Measurements from ENCODE around the gene TPX2.
"Not testable (repeated sequence)": the region's sequence is repeated elsewhere in the genome, so short reads cannot be mapped to it uniquely, and the experiment has no call there.

The TPX2 gene

GRCh38 chr20:31721408-31722256 lies 17.5 kb upstream of the TPX2 start:
- no peak for DNase-seq

GRCh38 chr20:31722257-31723068 lies 16.6 kb upstream of the TPX2 start, which contains the start of gene BCL2L1:
BCL2L1 (minus strand) TSS chr20:31722868; CDS start chr20:31722218, 650 bp downstream.
- DNase-seq, result peak; percentile 88

GRCh38 chr20:31723069-31723318 lies 16.1 kb upstream of the TPX2 start:
- no peak for DNase-seq

- peak; percentile 99 for DNase-seq
Observed at GRCh38 chr20:31723319-31724078, 15.6 kb upstream of the TPX2 start.

GRCh38 chr20:31731321-31731717 lies 7.8 kb upstream of the TPX2 start:
- no peak for DNase-seq

GRCh38 chr20:31739550-31739977 lies 474 bp downstream of the TPX2 start:
- DNase-seq, result no peak

GRCh38 chr20:31740208-31740607 lies 1.1 kb downstream of the TPX2 start:
- DNase-seq, result no peak

GRCh38 chr20:31740656-31741323 lies 1.7 kb downstream of the TPX2 start:
- no peak for DNase-seq

GRCh38 chr20:31746068-31746878 lies 7.2 kb downstream of the TPX2 start:
- no peak for DNase-seq

GRCh38 chr20:31747028-31747427 lies 7.9 kb downstream of the TPX2 start:
- not testable (repeated sequence) for DNase-seq

- no peak for DNase-seq
Observed at GRCh38 chr20:31747640-31748039, 8.6 kb downstream of the TPX2 start.

GRCh38 chr20:31749223-31749622 lies 10.1 kb downstream of the TPX2 start:
- DNase-seq, result no peak

- no peak for DNase-seq
Observed at GRCh38 chr20:31751126-31751525, 12.0 kb downstream of the TPX2 start.

- no peak for DNase-seq
Observed at GRCh38 chr20:31757254-31757653, 18.2 kb downstream of the TPX2 start.

GRCh38 chr20:31758521-31758920 lies 19.4 kb downstream of the TPX2 start:
- DNase-seq, result no peak

GRCh38 chr20:31758991-31759390 lies 19.9 kb downstream of the TPX2 start:
- DNase-seq, result no peak

- no peak for DNase-seq
Observed at GRCh38 chr20:31759836-31760518, 20.9 kb downstream of the TPX2 start.

GRCh38 chr20:31760519-31761240 lies 21.6 kb downstream of the TPX2 start:
- no peak for DNase-seq

GRCh38 chr20:31764641-31765305 lies 25.7 kb downstream of the TPX2 start:
- DNase-seq, result no peak

- DNase-seq, result no peak
Observed at GRCh38 chr20:31767805-31768204, 28.7 kb downstream of the TPX2 start.

Data from right forelimb (tissue), 1 donor.